ENCODE data around the gene GJB2. TPM values are rescaled to one million over a fixed set of nuclear protein-coding genes. Genes with fewer than 3 reads are reported as not detected.
"Not testable (repeated sequence)": the region's sequence is repeated elsewhere in the genome, so short reads cannot be mapped to it uniquely, and the experiment has no call there.

GJB2 gene
- total RNA-seq, 3 donors from 2014 or later = 18.1 to 45.4 (median 42.9) TPM

GRCh38 chr13:20156702-20157101, 36.0 kb downstream of the GJB2 start:
- Histone ChIP-seq H3K36me3 (ENCODE audit: low read depth) (no peaks in the 10 kb centered on the region), H3K4me3 (no peak overlapping the region), H3K4me1 (ENCODE audit: low read depth) (peaks cover 17% of the 10 kb centered on the region), H3K9me3 (no peaks in the 10 kb centered on the region)
- no peak for TF ChIP-seq CTCF (IDR thresholded peaks at IDR 0.05)
- DNase-seq = no peak
- intact Hi-C loops (cut with DNase I, micrococcal nuclease) = no loop called here
- no peak for ATAC-seq

DNA sequence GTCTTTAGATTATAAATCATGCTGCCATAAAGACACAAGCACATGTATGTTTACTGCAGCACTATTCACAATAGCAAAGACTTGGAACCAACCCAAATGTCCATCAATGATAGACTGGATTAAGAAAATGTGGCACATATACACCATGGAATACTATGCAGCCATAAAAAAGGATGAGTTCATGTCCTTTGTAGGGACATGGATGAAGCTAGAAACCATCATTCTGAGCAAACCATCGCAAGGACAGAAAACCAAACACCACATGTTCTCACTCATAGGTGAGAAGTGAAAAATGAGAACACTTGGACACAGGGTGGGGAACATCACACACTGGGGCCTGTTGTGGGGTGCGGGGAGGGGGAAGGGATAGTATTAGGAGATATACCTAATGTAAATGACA, 39.4 kb downstream of the GJB2 start:
- H3K4me3 ChIP-seq = not testable (repeated sequence)

GRCh38 chr13:20151612-20152011, 41.1 kb downstream of the GJB2 start:
- Histone ChIP-seq H3K9me3 (no peaks in the 10 kb centered on the region), H3K36me3 (ENCODE audit: low read depth) (no peaks in the 10 kb centered on the region), H3K4me3 (no peak overlapping the region), H3K4me1 (ENCODE audit: low read depth) (no peaks in the 10 kb centered on the region)
- DNase-seq (no peak), ATAC-seq (no peak)
- TF ChIP-seq CTCF (IDR thresholded peaks at IDR 0.05) = no peak
- intact Hi-C loops (cut with DNase I, micrococcal nuclease) = no loop called here

More for the DNA sequence above, 39.4 kb downstream of the GJB2 start:
- H3K9me3 ChIP-seq; ATAC-seq; H3K36me3 ChIP-seq (ENCODE audit: low read depth); DNase-seq; H3K4me1 ChIP-seq (ENCODE audit: low read depth); intact Hi-C loops (cut with DNase I, micrococcal nuclease): not testable (repeated sequence)

DNA sequence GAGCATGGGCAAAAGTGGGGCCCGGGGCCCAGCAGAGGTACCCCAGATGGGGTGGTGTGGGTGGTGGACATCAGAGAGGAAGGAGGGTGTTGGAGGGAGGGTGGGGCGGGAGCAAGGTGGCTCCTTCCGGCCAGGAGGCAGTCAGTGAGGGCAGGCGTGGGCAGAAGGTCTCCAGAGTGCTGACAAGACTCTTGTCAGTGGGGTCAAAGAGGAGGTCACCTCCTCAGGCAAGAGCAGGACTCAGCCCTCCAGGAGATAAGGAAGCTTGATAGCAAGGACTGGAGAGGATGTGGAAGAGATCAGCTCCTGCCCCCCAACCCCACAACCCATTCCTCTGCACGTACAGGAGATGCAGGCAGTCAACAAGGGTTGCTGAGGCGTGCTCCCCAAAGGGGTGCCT, 41.7 kb downstream of the GJB2 start:
- Histone ChIP-seq H3K4me1 (ENCODE audit: low read depth) (no peaks in the 10 kb centered on the region), H3K9me3 (no peaks in the 10 kb centered on the region), H3K36me3 (ENCODE audit: low read depth) (no peaks in the 10 kb centered on the region), H3K4me3 (no peak overlapping the region)
- TF ChIP-seq CTCF (IDR thresholded peaks at IDR 0.05) = no peak
- ATAC-seq = no peak
- no peak for DNase-seq
- intact Hi-C loops (cut with DNase I, micrococcal nuclease) = no loop called here

GRCh38 chr13:20150561-20150960, 42.2 kb downstream of the GJB2 start:
- DNase-seq (no peak), ATAC-seq (no peak)
- no peaks in the 10 kb centered on the region for H3K9me3 ChIP-seq
- H3K4me3 ChIP-seq = no peak overlapping the region
- H3K36me3 ChIP-seq (ENCODE audit: low read depth) = no peaks in the 10 kb centered on the region
- TF ChIP-seq CTCF (IDR thresholded peaks at IDR 0.05) = no peak
- H3K4me1 ChIP-seq (ENCODE audit: low read depth) = no peaks in the 10 kb centered on the region
- intact Hi-C loops (cut with DNase I, micrococcal nuclease) = no loop called here

DNA sequence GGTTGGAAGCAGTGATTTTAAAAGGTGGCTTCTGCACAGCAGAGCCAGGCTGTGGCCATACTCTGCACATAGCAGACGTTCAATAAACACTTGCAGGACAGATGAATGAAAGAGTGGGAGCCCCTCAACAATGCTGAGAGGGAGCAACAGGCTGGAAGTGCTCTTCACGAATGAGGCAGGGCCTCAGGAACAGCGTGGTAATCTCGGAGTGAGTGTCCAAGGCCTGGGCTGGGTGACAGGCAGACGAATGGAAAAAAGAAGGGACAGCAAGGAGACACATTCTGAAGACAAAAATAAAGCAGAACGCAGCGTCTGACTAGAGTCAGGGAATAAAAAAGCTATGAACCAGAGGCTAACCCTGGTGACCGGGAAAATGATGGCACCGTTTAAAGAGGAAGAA, 43.0 kb downstream of the GJB2 start:
- intact Hi-C loops (cut with DNase I, micrococcal nuclease) = no loop called here
- Histone ChIP-seq H3K36me3 (ENCODE audit: low read depth) (no peaks in the 10 kb centered on the region), H3K9me3 (no peaks in the 10 kb centered on the region), H3K4me3 (no peak overlapping the region), H3K4me1 (ENCODE audit: low read depth) (no peaks in the 10 kb centered on the region)
- ATAC-seq (no peak), DNase-seq (no peak)
- no peak for TF ChIP-seq CTCF (IDR thresholded peaks at IDR 0.05)

Measured in mucosa of descending colon (tissue), 3 donors.